ENCODE measurements around the gene COBLL1.

Gene COBLL1

DNA sequence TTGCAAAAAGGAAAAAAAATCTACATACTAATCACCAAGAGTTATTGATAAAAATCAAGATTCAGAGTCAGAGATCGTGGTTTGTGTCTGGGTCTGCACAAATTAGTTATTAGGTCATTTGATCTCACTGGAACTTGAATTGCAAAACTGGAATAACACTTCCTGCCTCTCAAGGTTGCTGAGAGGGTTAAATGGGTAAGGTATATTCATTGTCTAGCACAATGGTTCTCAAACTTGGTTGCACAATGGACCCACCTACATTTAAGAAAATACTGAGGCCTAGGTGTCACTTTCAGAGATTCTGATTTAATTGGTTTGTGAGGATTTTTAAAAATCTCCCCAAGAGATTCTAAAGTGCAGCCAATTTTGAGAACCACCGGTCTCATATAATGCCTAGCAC, 84.8 kb downstream of the COBLL1 start:
- Histone ChIP-seq H3K9me3 (ENCODE audit: control insufficient read depth, insufficient read depth, low read depth, low read length) (no peaks in the 10 kb centered on the region), H3K4me1 (ENCODE audit: control insufficient read depth, insufficient read depth, low read length) (peaks cover 14% of the 10 kb centered on the region), H3K4me3 (ENCODE audit: low read depth, low read length) (no peak overlapping the region), H3K36me3 (ENCODE audit: control insufficient read depth in 2 of 2, insufficient read depth in 1 of 2, low read length in 2 of 2) (no peaks in the 10 kb centered on the region), H3K27ac (ENCODE audit: extremely low read depth, low read depth, low read length) (no peak overlapping the region)
- ChIA-PET CTCF (no interaction called here), POLR2A (no interaction called here)
- TF ChIP-seq HOXA7 (CRISPR knock-in tag; IDR thresholded peaks at IDR 0.05; ENCODE audit: borderline replicate concordance), result no peak

DNA sequence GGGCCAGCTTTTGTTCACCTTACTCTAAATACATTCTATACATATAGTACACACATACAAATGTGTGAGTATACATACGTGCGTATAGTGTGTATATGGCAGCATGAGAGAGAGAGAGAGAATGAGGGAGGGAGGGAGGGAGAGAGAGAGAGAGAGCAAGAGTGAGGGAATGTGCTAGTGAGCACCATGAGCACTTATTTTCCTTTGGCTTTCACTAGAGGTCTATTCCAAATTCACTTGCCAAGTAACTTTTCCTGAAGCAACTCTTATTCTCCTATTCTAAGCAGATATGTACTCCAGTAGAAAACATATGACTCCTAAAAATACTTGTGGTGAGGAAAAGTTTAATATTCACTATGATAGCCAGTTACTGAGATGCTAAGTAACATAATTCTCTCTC, 85.7 kb downstream of the COBLL1 start:
- H3K4me3 ChIP-seq (ENCODE audit: low read depth, low read length), result no peak overlapping the region
- POLR2A ChIA-PET, result no interaction called here
- no peaks in the 10 kb centered on the region for H3K36me3 ChIP-seq (ENCODE audit: control insufficient read depth in 2 of 2, insufficient read depth in 1 of 2, low read length in 2 of 2)
- H3K27ac ChIP-seq (ENCODE audit: extremely low read depth, low read depth, low read length), result no peak overlapping the region
- CTCF ChIA-PET, result interaction anchor here (0.7 to 1.1 kb wide), 2 partner anchors 18 to 86 kb away, joined by 4 to 5 read pairs; partner anchors contain the start of gene COBLL1
- TF ChIP-seq ZNF791 (tag by site-specific recombination; IDR thresholded peaks at IDR 0.05) (no peak), PRDM1 (tag by site-specific recombination; IDR thresholded peaks at IDR 0.05) (peak; percentile 48), SP2 (tag by site-specific recombination; IDR thresholded peaks at IDR 0.05) (no peak), ZSCAN30 (tag by site-specific recombination; IDR thresholded peaks at IDR 0.05) (no peak), ZNF48 (tag by site-specific recombination; IDR thresholded peaks at IDR 0.05) (no peak)
- TF ChIP-seq, protein P1, sequence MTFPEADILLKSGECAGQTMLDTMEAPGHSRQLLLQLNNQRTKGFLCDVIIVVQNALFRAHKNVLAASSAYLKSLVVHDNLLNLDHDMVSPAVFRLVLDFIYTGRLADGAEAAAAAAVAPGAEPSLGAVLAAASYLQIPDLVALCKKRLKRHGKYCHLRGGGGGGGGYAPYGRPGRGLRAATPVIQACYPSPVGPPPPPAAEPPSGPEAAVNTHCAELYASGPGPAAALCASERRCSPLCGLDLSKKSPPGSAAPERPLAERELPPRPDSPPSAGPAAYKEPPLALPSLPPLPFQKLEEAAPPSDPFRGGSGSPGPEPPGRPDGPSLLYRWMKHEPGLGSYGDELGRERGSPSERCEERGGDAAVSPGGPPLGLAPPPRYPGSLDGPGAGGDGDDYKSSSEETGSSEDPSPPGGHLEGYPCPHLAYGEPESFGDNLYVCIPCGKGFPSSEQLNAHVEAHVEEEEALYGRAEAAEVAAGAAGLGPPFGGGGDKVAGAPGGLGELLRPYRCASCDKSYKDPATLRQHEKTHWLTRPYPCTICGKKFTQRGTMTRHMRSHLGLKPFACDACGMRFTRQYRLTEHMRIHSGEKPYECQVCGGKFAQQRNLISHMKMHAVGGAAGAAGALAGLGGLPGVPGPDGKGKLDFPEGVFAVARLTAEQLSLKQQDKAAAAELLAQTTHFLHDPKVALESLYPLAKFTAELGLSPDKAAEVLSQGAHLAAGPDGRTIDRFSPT (tag by site-specific recombination; IDR thresholded peaks at IDR 0.05), result no peak
- TF ChIP-seq, protein P2, sequence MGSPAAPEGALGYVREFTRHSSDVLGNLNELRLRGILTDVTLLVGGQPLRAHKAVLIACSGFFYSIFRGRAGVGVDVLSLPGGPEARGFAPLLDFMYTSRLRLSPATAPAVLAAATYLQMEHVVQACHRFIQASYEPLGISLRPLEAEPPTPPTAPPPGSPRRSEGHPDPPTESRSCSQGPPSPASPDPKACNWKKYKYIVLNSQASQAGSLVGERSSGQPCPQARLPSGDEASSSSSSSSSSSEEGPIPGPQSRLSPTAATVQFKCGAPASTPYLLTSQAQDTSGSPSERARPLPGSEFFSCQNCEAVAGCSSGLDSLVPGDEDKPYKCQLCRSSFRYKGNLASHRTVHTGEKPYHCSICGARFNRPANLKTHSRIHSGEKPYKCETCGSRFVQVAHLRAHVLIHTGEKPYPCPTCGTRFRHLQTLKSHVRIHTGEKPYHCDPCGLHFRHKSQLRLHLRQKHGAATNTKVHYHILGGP (tag by site-specific recombination; IDR thresholded peaks at IDR 0.05), result no peak
- TF ChIP-seq, protein P3, sequence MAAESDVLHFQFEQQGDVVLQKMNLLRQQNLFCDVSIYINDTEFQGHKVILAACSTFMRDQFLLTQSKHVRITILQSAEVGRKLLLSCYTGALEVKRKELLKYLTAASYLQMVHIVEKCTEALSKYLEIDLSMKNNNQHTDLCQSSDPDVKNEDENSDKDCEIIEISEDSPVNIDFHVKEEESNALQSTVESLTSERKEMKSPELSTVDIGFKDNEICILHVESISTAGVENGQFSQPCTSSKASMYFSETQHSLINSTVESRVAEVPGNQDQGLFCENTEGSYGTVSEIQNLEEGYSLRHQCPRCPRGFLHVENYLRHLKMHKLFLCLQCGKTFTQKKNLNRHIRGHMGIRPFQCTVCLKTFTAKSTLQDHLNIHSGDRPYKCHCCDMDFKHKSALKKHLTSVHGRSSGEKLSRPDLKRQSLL (tag by site-specific recombination; IDR thresholded peaks at IDR 0.05), result no peak
- TF ChIP-seq, protein P4, sequence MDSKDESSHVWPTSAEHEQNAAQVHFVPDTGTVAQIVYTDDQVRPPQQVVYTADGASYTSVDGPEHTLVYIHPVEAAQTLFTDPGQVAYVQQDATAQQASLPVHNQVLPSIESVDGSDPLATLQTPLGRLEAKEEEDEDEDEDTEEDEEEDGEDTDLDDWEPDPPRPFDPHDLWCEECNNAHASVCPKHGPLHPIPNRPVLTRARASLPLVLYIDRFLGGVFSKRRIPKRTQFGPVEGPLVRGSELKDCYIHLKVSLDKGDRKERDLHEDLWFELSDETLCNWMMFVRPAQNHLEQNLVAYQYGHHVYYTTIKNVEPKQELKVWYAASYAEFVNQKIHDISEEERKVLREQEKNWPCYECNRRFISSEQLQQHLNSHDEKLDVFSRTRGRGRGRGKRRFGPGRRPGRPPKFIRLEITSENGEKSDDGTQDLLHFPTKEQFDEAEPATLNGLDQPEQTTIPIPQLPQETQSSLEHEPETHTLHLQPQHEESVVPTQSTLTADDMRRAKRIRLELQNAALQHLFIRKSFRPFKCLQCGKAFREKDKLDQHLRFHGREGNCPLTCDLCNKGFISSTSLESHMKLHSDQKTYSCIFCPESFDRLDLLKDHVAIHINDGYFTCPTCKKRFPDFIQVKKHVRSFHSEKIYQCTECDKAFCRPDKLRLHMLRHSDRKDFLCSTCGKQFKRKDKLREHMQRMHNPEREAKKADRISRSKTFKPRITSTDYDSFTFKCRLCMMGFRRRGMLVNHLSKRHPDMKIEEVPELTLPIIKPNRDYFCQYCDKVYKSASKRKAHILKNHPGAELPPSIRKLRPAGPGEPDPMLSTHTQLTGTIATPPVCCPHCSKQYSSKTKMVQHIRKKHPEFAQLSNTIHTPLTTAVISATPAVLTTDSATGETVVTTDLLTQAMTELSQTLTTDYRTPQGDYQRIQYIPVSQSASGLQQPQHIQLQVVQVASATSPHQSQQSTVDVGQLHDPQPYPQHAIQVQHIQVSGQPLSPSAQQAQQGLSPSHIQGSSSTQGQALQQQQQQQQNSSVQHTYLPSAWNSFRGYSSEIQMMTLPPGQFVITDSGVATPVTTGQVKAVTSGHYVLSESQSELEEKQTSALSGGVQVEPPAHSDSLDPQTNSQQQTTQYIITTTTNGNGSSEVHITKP (tag by site-specific recombination; IDR thresholded peaks at IDR 0.05), result no peak
- no peaks in the 10 kb centered on the region for H3K9me3 ChIP-seq (ENCODE audit: control insufficient read depth, insufficient read depth, low read depth, low read length)
- peaks cover 12% of the 10 kb centered on the region for H3K4me1 ChIP-seq (ENCODE audit: control insufficient read depth, insufficient read depth, low read length)

DNA sequence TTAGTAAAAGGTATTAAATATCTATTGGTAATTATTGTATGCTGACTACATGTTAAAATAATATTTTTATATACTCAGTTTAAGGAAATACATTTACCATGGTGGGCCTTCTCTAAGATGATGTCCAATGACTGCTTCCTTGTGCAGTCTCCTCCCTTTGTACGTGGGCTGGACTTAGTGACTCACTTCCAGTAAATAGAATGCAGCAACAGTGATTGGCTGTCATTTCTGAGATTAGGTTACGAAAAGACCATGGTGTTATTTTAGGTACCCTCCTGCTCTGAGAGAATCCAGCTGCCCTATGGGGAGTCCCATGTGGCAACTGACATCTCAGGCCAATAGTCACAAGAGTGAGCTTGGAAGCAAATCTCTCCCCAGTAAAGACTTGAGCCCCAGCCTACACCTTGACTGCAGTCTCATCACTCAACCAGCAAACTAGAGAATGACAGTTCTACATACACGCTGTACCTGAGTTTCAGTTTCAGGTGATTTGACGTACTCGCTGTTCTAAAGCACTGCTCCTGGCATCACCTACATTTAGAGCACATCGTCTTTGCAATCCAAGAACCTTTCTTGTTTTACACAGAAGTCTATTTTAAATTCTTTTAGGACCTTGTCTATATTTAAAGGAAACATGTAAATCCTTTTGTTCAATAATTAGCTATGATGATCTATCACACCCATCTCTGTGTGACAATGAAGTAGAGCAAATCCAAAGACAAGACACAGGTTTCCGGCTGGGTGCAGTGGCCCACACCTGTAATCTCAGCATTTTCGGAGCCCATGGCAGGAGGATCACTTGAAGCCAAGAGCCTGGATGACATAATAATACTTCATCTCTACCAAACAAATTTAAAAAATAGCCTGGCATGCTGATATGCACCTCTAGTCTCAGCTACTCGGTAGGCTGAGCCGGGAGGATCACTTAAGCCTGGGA, 87.2 kb downstream of the COBLL1 start:
- CTCF ChIA-PET, result interaction anchor here (0.5 to 1.1 kb wide), 2 partner anchors 88 to 291 kb away, joined by 3 to 4 read pairs; partner anchors contain the start of gene COBLL1
- POLR2A ChIA-PET, result no interaction called here
- no peak overlapping the region for H3K4me3 ChIP-seq (ENCODE audit: low read depth, low read length)
- H3K9me3 ChIP-seq (ENCODE audit: control insufficient read depth, insufficient read depth, low read depth, low read length), result no peaks in the 10 kb centered on the region
- H3K4me1 ChIP-seq (ENCODE audit: control insufficient read depth, insufficient read depth, low read length), result peaks cover 8% of the 10 kb centered on the region; the same call in 1 of the 2 replicates
- no peak overlapping the region for H3K27ac ChIP-seq (ENCODE audit: extremely low read depth, low read depth, low read length)
- no peaks in the 10 kb centered on the region for H3K36me3 ChIP-seq (ENCODE audit: control insufficient read depth in 2 of 2, insufficient read depth in 1 of 2, low read length in 2 of 2)
- TF ChIP-seq, protein P5, sequence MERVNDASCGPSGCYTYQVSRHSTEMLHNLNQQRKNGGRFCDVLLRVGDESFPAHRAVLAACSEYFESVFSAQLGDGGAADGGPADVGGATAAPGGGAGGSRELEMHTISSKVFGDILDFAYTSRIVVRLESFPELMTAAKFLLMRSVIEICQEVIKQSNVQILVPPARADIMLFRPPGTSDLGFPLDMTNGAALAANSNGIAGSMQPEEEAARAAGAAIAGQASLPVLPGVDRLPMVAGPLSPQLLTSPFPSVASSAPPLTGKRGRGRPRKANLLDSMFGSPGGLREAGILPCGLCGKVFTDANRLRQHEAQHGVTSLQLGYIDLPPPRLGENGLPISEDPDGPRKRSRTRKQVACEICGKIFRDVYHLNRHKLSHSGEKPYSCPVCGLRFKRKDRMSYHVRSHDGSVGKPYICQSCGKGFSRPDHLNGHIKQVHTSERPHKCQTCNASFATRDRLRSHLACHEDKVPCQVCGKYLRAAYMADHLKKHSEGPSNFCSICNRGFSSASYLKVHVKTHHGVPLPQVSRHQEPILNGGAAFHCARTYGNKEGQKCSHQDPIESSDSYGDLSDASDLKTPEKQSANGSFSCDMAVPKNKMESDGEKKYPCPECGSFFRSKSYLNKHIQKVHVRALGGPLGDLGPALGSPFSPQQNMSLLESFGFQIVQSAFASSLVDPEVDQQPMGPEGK (tag by site-specific recombination; IDR thresholded peaks at IDR 0.05), result no peak
- TF ChIP-seq ZFP37 (tag by site-specific recombination; IDR thresholded peaks at IDR 0.05), result no peak
- no peak for TF ChIP-seq ZNF521 (tag by site-specific recombination; IDR thresholded peaks at IDR 0.05)
- TF ChIP-seq, protein P6, sequence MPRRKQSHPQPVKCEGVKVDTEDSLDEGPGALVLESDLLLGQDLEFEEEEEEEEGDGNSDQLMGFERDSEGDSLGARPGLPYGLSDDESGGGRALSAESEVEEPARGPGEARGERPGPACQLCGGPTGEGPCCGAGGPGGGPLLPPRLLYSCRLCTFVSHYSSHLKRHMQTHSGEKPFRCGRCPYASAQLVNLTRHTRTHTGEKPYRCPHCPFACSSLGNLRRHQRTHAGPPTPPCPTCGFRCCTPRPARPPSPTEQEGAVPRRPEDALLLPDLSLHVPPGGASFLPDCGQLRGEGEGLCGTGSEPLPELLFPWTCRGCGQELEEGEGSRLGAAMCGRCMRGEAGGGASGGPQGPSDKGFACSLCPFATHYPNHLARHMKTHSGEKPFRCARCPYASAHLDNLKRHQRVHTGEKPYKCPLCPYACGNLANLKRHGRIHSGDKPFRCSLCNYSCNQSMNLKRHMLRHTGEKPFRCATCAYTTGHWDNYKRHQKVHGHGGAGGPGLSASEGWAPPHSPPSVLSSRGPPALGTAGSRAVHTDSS (tag by site-specific recombination; IDR thresholded peaks at IDR 0.05), result no peak
- no peak for TF ChIP-seq SP7 (tag by site-specific recombination; IDR thresholded peaks at IDR 0.05)
- TF ChIP-seq ZNF785 (tag by site-specific recombination; IDR thresholded peaks at IDR 0.05), result no peak
- TF ChIP-seq ZNF114 (tag by site-specific recombination; IDR thresholded peaks at IDR 0.05), result no peak
- TF ChIP-seq ZNF623 (tag by site-specific recombination; IDR thresholded peaks at IDR 0.05), result no peak
- TF ChIP-seq HOXA7 (CRISPR knock-in tag; IDR thresholded peaks at IDR 0.05; ENCODE audit: borderline replicate concordance), result no peak

All from HEK293 (cell line).